ENCODE measurements around the gene FAM107A. TPM values are rescaled to one million over a fixed set of nuclear protein-coding genes. Genes with fewer than 3 reads are reported as not detected.

FAM107A gene
- total and polyA plus RNA-seq, 2 of the 13 experiments (the other 11 are each of a cell fraction or from before 2014, with no cell fraction given): not detected

- TF ChIP-seq ZNF546 (CRISPR knock-in tag; conservative IDR thresholded peaks at IDR 0.05) (no peak), SRSF4 (IDR thresholded peaks at IDR 0.05; ENCODE audit: low read depth, low read length, poor library complexity, severe bottlenecking) (no peak), SP1 (IDR thresholded peaks at IDR 0.05) (no peak), SP1 (CRISPR knock-in tag; IDR thresholded peaks at IDR 0.05) (no peak), HNRNPH1 (optimal IDR thresholded peaks at IDR 0.05; ENCODE audit: low read depth, low read length) (no peak), LCORL (IDR thresholded peaks at IDR 0.05) (no peak), LCORL (CRISPR knock-in tag; IDR thresholded peaks at IDR 0.05) (0 out of 2 replicates have a peak, but pooled peaks have one; percentile 40), THYN1 (CRISPR knock-in tag; IDR thresholded peaks at IDR 0.05; ENCODE audit: borderline replicate concordance, low read depth) (no peak), AKNA (CRISPR knock-in tag; IDR thresholded peaks at IDR 0.05; ENCODE audit: borderline replicate concordance) (no peak), SMAD3 (CRISPR knock-in tag; IDR thresholded peaks at IDR 0.05) (no peak), NPAS2 (CRISPR knock-in tag; IDR thresholded peaks at IDR 0.05; ENCODE audit: borderline replicate concordance) (no peak), ZNF724P (CRISPR knock-in tag; IDR thresholded peaks at IDR 0.05; ENCODE audit: borderline replicate concordance) (no peak), ZNF335 (CRISPR knock-in tag; IDR thresholded peaks at IDR 0.05) (no peak), ZNF687 (CRISPR knock-in tag; IDR thresholded peaks at IDR 0.05) (peak; percentile 29), PAX8 (CRISPR knock-in tag; IDR thresholded peaks at IDR 0.05; ENCODE audit: borderline replicate concordance) (no peak), YY1 (IDR thresholded peaks at IDR 0.05; ENCODE audit: insufficient read depth, insufficient replicate concordance, low read depth, low read length) (no peak), SRSF1 (optimal IDR thresholded peaks at IDR 0.05; ENCODE audit: low read depth, low read length) (no peak), ARNTL (CRISPR knock-in tag; IDR thresholded peaks at IDR 0.05) (no peak), GLI4 (CRISPR knock-in tag; IDR thresholded peaks at IDR 0.05; ENCODE audit: borderline replicate concordance) (no peak), ZNF282 (IDR thresholded peaks at IDR 0.05; ENCODE audit: partially characterized antibody) (no peak), ZNF224 (CRISPR knock-in tag; IDR thresholded peaks at IDR 0.05) (no peak), KLF15 (CRISPR knock-in tag; IDR thresholded peaks at IDR 0.05; ENCODE audit: borderline replicate concordance) (no peak), ZNF331 (CRISPR knock-in tag; IDR thresholded peaks at IDR 0.05) (0 out of 2 replicates have a peak, but pooled peaks have one; percentile 13), ETV6 (CRISPR knock-in tag; conservative IDR thresholded peaks at IDR 0.05) (no peak)
Observed at GRCh38 chr3:58560771-58561311, 16.4 kb downstream of the FAM107A start (continued).

Data from HepG2 (cell line).